Neural progenitor cell (in vitro differentiated cells): ENCODE data around the gene FRY.

Experiments
- CTCF ChIP-seq: fragments of 200-600 bp; sonication (generic); IDR thresholded peaks from 2 replicates; pipeline ENCODE4 v1.5.1; 2017; ENCODE audit warnings: antibody characterized with exemption, mild to moderate bottlenecking
- EZH2 ChIP-seq: fragments of 200-600 bp; sonication (generic); IDR thresholded peaks from 2 replicates; pipeline ENCODE4 v1.6.1; 2017; ENCODE audit warnings: antibody characterized with exemption, mild to moderate bottlenecking, moderate library complexity

- TF ChIP-seq CTCF (no peak), EZH2 (no peak)
These were observed 222.4 kb downstream of the FRY start for GRCh38 chr13:32253911-32254399.
